K562 (cell line): ENCODE results near the gene CALR3. TPM values are rescaled to one million over a fixed set of nuclear protein-coding genes. Genes with fewer than 3 reads are reported as not detected.

Experiments used
- ATAC-seq: fragments of 200-7000 bp; cut with Tn5 transposase; 3 replicates; pipeline ENCODE4 v1.9.1; 2020; ENCODE audit warnings: moderate library complexity
- BruUV-seq: library from RNA; stranded (reverse); fragments of 400-500 nt; replicated peaks from 2 replicates; lab custom pipeline; 2021; lab: Mats Ljungman, UMichigan
- CTCF ChIA-PET: fragments of 300-600 bp; formaldehyde crosslinking; extraction: SDS; loops from one replicate; lab custom pipeline; 2021; ENCODE audit warnings: low intra/inter-chr PET ratio; lab: Yijun Ruan, JAX
- POLR2A ChIA-PET: fragments of 300-600, 350-650 bp; sonication (Branson Sonifier 250); formaldehyde crosslinking; extraction: SDS; loops from one replicate; lab custom pipeline; 2021; ENCODE audit warnings: antibody characterized with exemption, inconsistent platforms; lab: Yijun Ruan, JAX
- DNase-seq, 4 experiments: peaks; one replicate each; pipeline versions ENCODE4 v3.0.0 to v3.0.0-alpha.2; 2011 to 2018; ENCODE audit warnings: low spot score in 3 of 4, mixed read lengths in 3 of 4; ENCODE audit errors: extremely low read depth in 1 of 4
- FAIRE-seq: peaks from 2 replicates; lab custom pipeline; 2011; peaks lifted over from hg19 to GRCh38; lab: Jason Lieb, UNC
- H2AFZ ChIP-seq: 2 replicates; pipeline ENCODE4 v1.6.0; 2011; ENCODE audit warnings: low read depth, low read length, control low read depth, inconsistent platforms
- H3K27ac ChIP-seq: fragments of 200-600 bp; 3 replicates; pipeline ENCODE4 v1.8.0; 2011; ENCODE audit warnings: low read depth, mild to moderate bottlenecking, control low read depth, inconsistent platforms, low read length, moderate library complexity, mixed read lengths; ENCODE audit errors: extremely low read depth
- H3K27me3 ChIP-seq, 2 experiments: fragments of 300-600 bp in 1 of 2; 2 replicates in 1 of 2; 3 replicates in 1 of 2; pipeline versions ENCODE4 v1.6.0 to v1.8.0; 2011; ENCODE audit warnings: inconsistent platforms in 2 of 2, low read length in 2 of 2, mild to moderate bottlenecking in 1 of 2, mixed read lengths in 1 of 2, moderate library complexity in 1 of 2; ENCODE audit not compliant: control insufficient read depth in 2 of 2, insufficient read depth in 2 of 2
- H3K36me3 ChIP-seq: fragments of 300-600 bp; 3 replicates; pipeline ENCODE4 v1.8.0; 2011; ENCODE audit warnings: mild to moderate bottlenecking, low read length, inconsistent platforms; ENCODE audit not compliant: control insufficient read depth, insufficient read depth
- H3K4me1 ChIP-seq, 2 experiments: fragments of 200-600 bp in 1 of 2; replicated peaks in 1 of 2; 2 replicates in 1 of 2; 3 replicates in 1 of 2; pipeline versions ENCODE4 v1.5.1 to v1.8.0; 2011; ENCODE audit warnings: inconsistent platforms in 2 of 2, low read length in 2 of 2, mild to moderate bottlenecking in 1 of 2, mixed read lengths in 1 of 2, moderate library complexity in 1 of 2; ENCODE audit not compliant: control insufficient read depth in 2 of 2, insufficient read depth in 2 of 2
- H3K4me2 ChIP-seq: 2 replicates; pipeline ENCODE4 v1.6.1; 2011; ENCODE audit warnings: low read length, control low read depth, inconsistent platforms, mixed read lengths; ENCODE audit not compliant: insufficient read depth
- H3K4me3 ChIP-seq: fragments of 200-600 bp; sonication (generic), shearing (Covaris generic); 2 replicates; pipeline ENCODE4 v1.5.1; 2016; ENCODE audit warnings: control low read depth, inconsistent platforms
- H3K79me2 ChIP-seq: fragments of 200-600 bp; 3 replicates; pipeline ENCODE4 v1.8.0; 2011; ENCODE audit warnings: low read length, inconsistent platforms; ENCODE audit not compliant: control insufficient read depth, insufficient read depth
- H3K9ac ChIP-seq, 2 experiments: 2 replicates each; pipeline versions ENCODE4 v1.6.0 to v1.6.1; 2011; ENCODE audit warnings: low read depth in 2 of 2, low read length in 2 of 2, control low read depth in 1 of 2, inconsistent platforms in 1 of 2, mild to moderate bottlenecking in 1 of 2, mixed read lengths in 1 of 2; ENCODE audit not compliant: insufficient read depth in 1 of 2
- H3K9me1 ChIP-seq: one replicate; pipeline ENCODE4 v1.6.0; 2011; ENCODE audit warnings: inconsistent platforms, mild to moderate bottlenecking, low read length, moderate library complexity; ENCODE audit not compliant: control insufficient read depth, insufficient read depth
- H3K9me3 ChIP-seq: replicated peaks from 2 replicates; pipeline ENCODE4 v1.5.1; 2011; ENCODE audit warnings: low read depth, low read length, inconsistent platforms; ENCODE audit not compliant: control insufficient read depth, insufficient read depth
- H4K20me1 ChIP-seq: replicated peaks from 2 replicates; pipeline ENCODE4 v1.6.1; 2011; ENCODE audit warnings: low read length, inconsistent platforms, mixed read lengths; ENCODE audit not compliant: control insufficient read depth, insufficient read depth
- BRD9 ChIP-seq: fragments of 450-650 bp; IDR thresholded peaks from 2 replicates; pipeline ENCODE4 v1.6.1; 2018; ENCODE audit warnings: low read depth; ENCODE audit not compliant: partially characterized antibody
- MXI1 ChIP-seq: IDR thresholded peaks from 2 replicates; pipeline ENCODE4 v1.6.1; 2011; ENCODE audit warnings: low read depth, mild to moderate bottlenecking, improper control_type of control experiment, low read length
- SAP30 ChIP-seq: fragments of 200-600 bp; sonication (generic); IDR thresholded peaks from 2 replicates; pipeline ENCODE4 v1.6.1; 2012; ENCODE audit warnings: borderline replicate concordance, low read depth, mild to moderate bottlenecking, moderate library complexity, low read length, control low read depth, inconsistent platforms; ENCODE audit not compliant: insufficient read depth, poor library complexity, severe bottlenecking
- TAF7 ChIP-seq: fragments of 450-650 bp; IDR thresholded peaks from 2 replicates; pipeline ENCODE4 v1.6.1; 2016; ENCODE audit warnings: missing genetic modification characterization, missing compliant biosample characterization
- ZNF717 ChIP-seq: fragments of 250-450 bp; sonication (Bioruptor Pico); IDR thresholded peaks from 2 replicates; pipeline ENCODE4 v1.5.0; 2021
- WGBS: fragments of 100-300 bp; shearing (Covaris generic); methylation state at CpG from one replicate; pipeline ENCODE4 v1.1.6; 2016; ENCODE audit warnings: low coverage, mixed read lengths; ENCODE audit not compliant: insufficient coverage; ENCODE audit errors: missing lambda C conversion rate; 5-methylcytosine and 5-hydroxymethylcytosine counted together
- in situ Hi-C: fragments of 300-500 bp; cut with MboI; formaldehyde crosslinking; loops from 4 replicates; pipeline ENCODE4 v1.15.0; 2018; ENCODE audit warnings: inconsistent platforms, mixed read lengths
- intact Hi-C: fragments of 100-400 bp; cut with micrococcal nuclease; formaldehyde crosslinking; loops from 2 replicates; pipeline ENCODE4 v1.14.2; 2022
- polyA plus RNA-seq, 8 experiments: library from polyadenylated mRNA; depleted of rRNA in 4 of 8; stranded (reverse) in 5 of 8; unstranded in 3 of 8; fragments of >200 nt; fragmentation: Nextera tagmentation in 2 of 8; fragmentation: Illumina TruSeq in 1 of 8; extraction: Ambion mirVana in 2 of 8; extraction: Trizol in 1 of 8; gene quantifications; 2 replicates each; pipeline versions ENCODE4 v1.2.1 to v1.2.3, GENCODE V29; 2011 to 2014; ENCODE audit warnings: inconsistent platforms in 1 of 8, missing spikeins in 1 of 8
- total RNA-seq, 7 experiments: library from RNA; depleted of rRNA in 6 of 7; stranded (reverse); fragments of >200 nt in 6 of 7; fragmentation: Illumina TruSeq in 2 of 7; extraction: Trizol in 2 of 7; gene quantifications; 2 replicates each; pipeline versions ENCODE4 v1.2.1 to v1.2.3, GENCODE V29; 2011 to 2021; ENCODE audit warnings: low replicate concordance in 1 of 7
- TF ChIP-seq, protein P1 (sequence below): fragments of 250-450 bp; sonication (Bioruptor Pico); IDR thresholded peaks from 2 replicates; pipeline ENCODE4 v1.8.0; 2022; ENCODE audit warnings: moderate library complexity, mild to moderate bottlenecking, inconsistent platforms

The CALR3 gene
- total and polyA plus RNA-seq, 9 of the 15 experiments (the other 6 are each of a cell fraction or from before 2014, with no cell fraction given) = 0.15 to 0.41 (median 0.22) TPM; not detected in 4

DNA sequence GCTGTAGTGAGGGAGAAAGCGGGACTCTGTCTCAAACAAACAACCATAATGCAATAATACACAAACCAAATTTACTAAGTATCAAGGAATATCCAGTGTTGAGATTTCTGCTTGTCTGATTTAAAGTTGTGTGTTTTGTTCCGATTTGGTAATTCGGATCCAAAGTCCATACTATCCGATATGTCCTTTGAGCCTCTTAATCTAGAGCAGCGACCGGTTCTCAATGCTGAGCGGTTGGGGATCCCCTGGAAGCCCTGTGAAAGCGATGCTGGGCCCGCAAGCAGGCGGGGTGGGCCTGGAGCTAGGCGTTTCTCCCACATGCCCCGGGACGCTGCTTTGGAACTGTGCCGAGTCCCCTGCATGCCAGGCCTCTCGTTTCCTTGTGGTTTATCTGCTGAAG lies 20.4 kb upstream of the CALR3 start:
- H3K9me3 ChIP-seq = no peaks in the 10 kb centered on the region
- H3K4me2 ChIP-seq = no peak overlapping the region
- no peak overlapping the region for H3K9ac ChIP-seq
- FAIRE-seq (no peak), ATAC-seq (no peak), DNase-seq (no peak)
- in situ Hi-C loops (no loop called here), intact Hi-C loops (no loop called here)
- ChIA-PET POLR2A (interaction anchor here (0.6 to 1.6 kb wide), 2 partner anchors 17 to 112 kb away, joined by 3 to 4 read pairs; partner anchors contain the start of gene MED26), CTCF (no interaction called here)
- no peak overlapping the region for H3K27ac ChIP-seq
- BruUV-seq = no TSS peak
- 84% methylated on average over 15 of the region's 15 CpGs for WGBS
- H3K27me3 ChIP-seq = no peaks in the 10 kb centered on the region
- peaks cover 9% of the 10 kb centered on the region; the same call in 1 of the 2 replicates for H4K20me1 ChIP-seq
- no peaks in the 10 kb centered on the region for H3K9me1 ChIP-seq
- H3K4me3 ChIP-seq = no peak overlapping the region
- H3K36me3 ChIP-seq = peaks cover 73% of the 10 kb centered on the region
- no peak for TF ChIP-seq SAP30
- no peak for TF ChIP-seq TAF7
- TF ChIP-seq, protein P1, sequence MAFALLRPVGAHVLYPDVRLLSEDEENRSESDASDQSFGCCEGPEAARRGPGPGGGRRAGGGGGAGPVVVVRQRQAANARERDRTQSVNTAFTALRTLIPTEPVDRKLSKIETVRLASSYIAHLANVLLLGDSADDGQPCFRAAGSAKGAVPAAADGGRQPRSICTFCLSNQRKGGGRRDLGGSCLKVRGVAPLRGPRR (CRISPR knock-in tag) = no peak
- TF ChIP-seq ZNF717 (CRISPR knock-in tag) = no peak
- no peak for TF ChIP-seq BRD9
- no peak for TF ChIP-seq MXI1
- peaks cover 0 to 14% of the 10 kb centered on the region in 2 experiments; a peak in 1 of 5 replicates for H3K4me1 ChIP-seq
- H2AFZ ChIP-seq = no peak overlapping the region
- no peaks in the 10 kb centered on the region for H3K79me2 ChIP-seq
